HEK293 (cell line): ENCODE measurements around the gene IBSP.

ENCODE experiments used
- CTCF ChIA-PET: fragments of 350-600 bp; formaldehyde crosslinking; extraction: SDS; loops from one replicate; lab custom pipeline; 2021; ENCODE audit warnings: antibody characterized with exemption; lab: Yijun Ruan, JAX
- POLR2A ChIA-PET: fragments of 300-600 bp; formaldehyde crosslinking; extraction: SDS; loops from one replicate; lab custom pipeline; 2020; ENCODE audit warnings: antibody characterized with exemption, inconsistent platforms; lab: Yijun Ruan, JAX
- H3K27ac ChIP-seq: fragments of 200-500 bp; sonication (Bioruptor generic); 2 replicates; pipeline ENCODE4 v1.5.1; 2014; ENCODE audit warnings: low read depth, low read length, control low read depth, inconsistent platforms; ENCODE audit errors: extremely low read depth
- H3K36me3 ChIP-seq, 2 experiments: fragments of 200-500 bp in 1 of 2; sonication (Bioruptor generic) in 1 of 2; 1 replicate in 1 of 2; 2 replicates in 1 of 2; pipeline ENCODE4 v1.5.1; 2014 to 2017; ENCODE audit warnings: inconsistent platforms in 2 of 2, low read length in 2 of 2; ENCODE audit not compliant: control insufficient read depth in 2 of 2, insufficient read depth in 1 of 2
- H3K4me1 ChIP-seq: fragments of 200-500 bp; sonication (Bioruptor generic); 2 replicates; pipeline ENCODE4 v1.5.1; 2014; ENCODE audit warnings: mild to moderate bottlenecking, low read length, inconsistent platforms; ENCODE audit not compliant: control insufficient read depth, insufficient read depth
- H3K4me3 ChIP-seq: 2 replicates; pipeline ENCODE4 v1.5.1; 2011; ENCODE audit warnings: low read depth, mild to moderate bottlenecking, control low read depth, low read length, moderate library complexity
- H3K9me3 ChIP-seq: fragments of 200-500 bp; sonication (Bioruptor generic); 2 replicates; pipeline ENCODE4 v1.5.1; 2014; ENCODE audit warnings: low read depth, low read length, inconsistent platforms; ENCODE audit not compliant: control insufficient read depth, insufficient read depth
- ZBTB20 ChIP-seq: fragments of 450-650 bp; formaldehyde crosslinking; IDR thresholded peaks from 2 replicates; pipeline ENCODE4 v1.5.1; 2016; ENCODE audit warnings: missing biosample characterization, missing genetic modification characterization
- ZBTB48 ChIP-seq: fragments of 450-650 bp; formaldehyde crosslinking; IDR thresholded peaks from 2 replicates; pipeline ENCODE4 v1.5.1; 2016; ENCODE audit warnings: missing biosample characterization, missing genetic modification characterization
- ZBTB8A ChIP-seq: fragments of 450-650 bp; formaldehyde crosslinking; IDR thresholded peaks from 2 replicates; pipeline ENCODE4 v1.5.1; 2016; ENCODE audit warnings: missing biosample characterization, missing genetic modification characterization
- ZNF121 ChIP-seq: fragments of 450-650 bp; formaldehyde crosslinking; IDR thresholded peaks from 2 replicates; pipeline ENCODE4 v1.5.1; 2016; ENCODE audit warnings: missing biosample characterization, missing genetic modification characterization
- ZNF140 ChIP-seq: fragments of 450-650 bp; formaldehyde crosslinking; IDR thresholded peaks from 2 replicates; pipeline ENCODE4 v1.5.1; 2016; ENCODE audit warnings: missing biosample characterization, missing genetic modification characterization
- ZNF23 ChIP-seq: fragments of 450-650 bp; formaldehyde crosslinking; IDR thresholded peaks from 2 replicates; pipeline ENCODE4 v1.5.1; 2016; ENCODE audit warnings: missing biosample characterization, missing genetic modification characterization, borderline replicate concordance
- ZNF37A ChIP-seq: fragments of 450-650 bp; IDR thresholded peaks from 2 replicates; pipeline ENCODE4 v1.5.1; 2018; ENCODE audit warnings: missing biosample characterization, missing genetic modification characterization
- ZNF514 ChIP-seq: fragments of 450-650 bp; formaldehyde crosslinking; IDR thresholded peaks from 2 replicates; pipeline ENCODE4 v1.5.1; 2016; ENCODE audit warnings: missing biosample characterization, missing genetic modification characterization
- ZNF654 ChIP-seq: fragments of 450-650 bp; formaldehyde crosslinking; IDR thresholded peaks from 2 replicates; pipeline ENCODE4 v1.5.1; 2016; ENCODE audit warnings: low read depth, missing biosample characterization, missing genetic modification characterization
- ZNF76 ChIP-seq: fragments of 450-650 bp; formaldehyde crosslinking; IDR thresholded peaks from 2 replicates; pipeline ENCODE4; 2016; ENCODE audit warnings: low read depth, missing biosample characterization, missing genetic modification characterization, borderline replicate concordance
- ZNF768 ChIP-seq: fragments of 450-650 bp; formaldehyde crosslinking; IDR thresholded peaks from 2 replicates; pipeline ENCODE4 v1.5.1; 2018; ENCODE audit warnings: missing biosample characterization, mild to moderate bottlenecking, missing genetic modification characterization
- TF ChIP-seq, protein P1 (sequence below): fragments of 450-650 bp; formaldehyde crosslinking; IDR thresholded peaks from 2 replicates; pipeline ENCODE4 v1.5.1; 2016; ENCODE audit warnings: missing biosample characterization, missing genetic modification characterization
- TF ChIP-seq, protein P2 (sequence below): fragments of 450-650 bp; formaldehyde crosslinking; conservative IDR thresholded peaks from 2 replicates; pipeline ENCODE4 v1.5.1; 2016; ENCODE audit warnings: low read depth, missing biosample characterization, missing genetic modification characterization
- TF ChIP-seq, protein P3 (sequence below): fragments of 450-650 bp; formaldehyde crosslinking; IDR thresholded peaks from 2 replicates; pipeline ENCODE4 v1.5.1; 2017; ENCODE audit warnings: missing biosample characterization, missing genetic modification characterization
- TF ChIP-seq, protein P4 (sequence below): fragments of 450-650 bp; formaldehyde crosslinking; IDR thresholded peaks from 2 replicates; pipeline ENCODE4 v1.5.1; 2016; ENCODE audit warnings: missing biosample characterization, missing genetic modification characterization, borderline replicate concordance

Gene IBSP

GRCh38 chr4:87849612-87850011 lies 50.3 kb downstream of the IBSP start:
- CTCF ChIA-PET, result interaction anchor here (0.5 to 4.6 kb wide), 35 partner anchors 8 to 547 kb away, joined by 3 to 39 read pairs (median 4); partner anchors contain the start of gene SPP1
- Histone ChIP-seq H3K36me3 (no peaks in the 10 kb centered on the region), H3K4me3 (no peak overlapping the region), H3K4me1 (no peaks in the 10 kb centered on the region), H3K27ac (no peak overlapping the region), H3K9me3 (no peaks in the 10 kb centered on the region)
- TF ChIP-seq ZNF514 (tag by site-specific recombination), result no peak
- TF ChIP-seq ZNF768 (tag by site-specific recombination), result no peak
- TF ChIP-seq, protein P1, sequence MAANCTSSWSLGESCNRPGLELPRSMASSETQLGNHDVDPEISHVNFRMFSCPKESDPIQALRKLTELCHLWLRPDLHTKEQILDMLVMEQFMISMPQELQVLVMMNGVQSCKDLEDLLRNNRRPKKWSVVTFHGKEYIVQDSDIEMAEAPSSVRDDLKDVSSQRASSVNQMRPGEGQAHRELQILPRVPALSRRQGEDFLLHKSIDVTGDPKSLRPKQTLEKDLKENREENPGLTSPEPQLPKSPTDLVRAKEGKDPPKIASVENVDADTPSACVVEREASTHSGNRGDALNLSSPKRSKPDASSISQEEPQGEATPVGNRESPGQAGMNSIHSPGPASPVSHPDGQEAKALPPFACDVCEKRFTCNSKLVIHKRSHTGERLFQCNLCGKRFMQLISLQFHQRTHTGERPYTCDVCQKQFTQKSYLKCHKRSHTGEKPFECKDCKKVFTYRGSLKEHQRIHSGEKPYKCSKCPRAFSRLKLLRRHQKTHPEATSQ (tag by site-specific recombination), result no peak
- TF ChIP-seq, protein P2, sequence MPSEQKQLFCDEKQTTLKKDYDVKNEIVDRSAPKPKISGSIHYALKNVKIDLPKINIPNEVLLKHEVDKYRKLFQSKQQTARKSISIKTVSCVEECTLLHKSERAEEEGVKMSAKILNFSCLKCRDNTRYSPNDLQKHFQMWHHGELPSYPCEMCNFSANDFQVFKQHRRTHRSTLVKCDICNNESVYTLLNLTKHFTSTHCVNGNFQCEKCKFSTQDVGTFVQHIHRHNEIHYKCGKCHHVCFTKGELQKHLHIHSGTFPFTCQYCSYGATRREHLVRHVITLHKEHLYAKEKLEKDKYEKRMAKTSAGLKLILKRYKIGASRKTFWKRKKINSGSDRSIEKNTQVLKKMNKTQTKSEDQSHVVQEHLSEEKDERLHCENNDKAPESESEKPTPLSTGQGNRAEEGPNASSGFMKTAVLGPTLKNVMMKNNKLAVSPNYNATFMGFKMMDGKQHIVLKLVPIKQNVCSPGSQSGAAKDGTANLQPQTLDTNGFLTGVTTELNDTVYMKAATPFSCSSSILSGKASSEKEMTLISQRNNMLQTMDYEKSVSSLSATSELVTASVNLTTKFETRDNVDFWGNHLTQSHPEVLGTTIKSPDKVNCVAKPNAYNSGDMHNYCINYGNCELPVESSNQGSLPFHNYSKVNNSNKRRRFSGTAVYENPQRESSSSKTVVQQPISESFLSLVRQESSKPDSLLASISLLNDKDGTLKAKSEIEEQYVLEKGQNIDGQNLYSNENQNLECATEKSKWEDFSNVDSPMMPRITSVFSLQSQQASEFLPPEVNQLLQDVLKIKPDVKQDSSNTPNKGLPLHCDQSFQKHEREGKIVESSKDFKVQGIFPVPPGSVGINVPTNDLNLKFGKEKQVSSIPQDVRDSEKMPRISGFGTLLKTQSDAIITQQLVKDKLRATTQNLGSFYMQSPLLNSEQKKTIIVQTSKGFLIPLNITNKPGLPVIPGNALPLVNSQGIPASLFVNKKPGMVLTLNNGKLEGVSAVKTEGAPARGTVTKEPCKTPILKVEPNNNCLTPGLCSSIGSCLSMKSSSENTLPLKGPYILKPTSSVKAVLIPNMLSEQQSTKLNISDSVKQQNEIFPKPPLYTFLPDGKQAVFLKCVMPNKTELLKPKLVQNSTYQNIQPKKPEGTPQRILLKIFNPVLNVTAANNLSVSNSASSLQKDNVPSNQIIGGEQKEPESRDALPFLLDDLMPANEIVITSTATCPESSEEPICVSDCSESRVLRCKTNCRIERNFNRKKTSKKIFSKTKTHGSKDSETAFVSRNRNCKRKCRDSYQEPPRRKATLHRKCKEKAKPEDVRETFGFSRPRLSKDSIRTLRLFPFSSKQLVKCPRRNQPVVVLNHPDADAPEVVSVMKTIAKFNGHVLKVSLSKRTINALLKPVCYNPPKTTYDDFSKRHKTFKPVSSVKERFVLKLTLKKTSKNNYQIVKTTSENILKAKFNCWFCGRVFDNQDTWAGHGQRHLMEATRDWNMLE (tag by site-specific recombination), result no peak
- no peak for TF ChIP-seq ZNF654 (tag by site-specific recombination)
- no peak for TF ChIP-seq ZNF23 (tag by site-specific recombination)
- no peak for TF ChIP-seq ZBTB20 (tag by site-specific recombination)
- TF ChIP-seq ZNF121 (tag by site-specific recombination), result no peak
- no peak for TF ChIP-seq ZBTB48 (tag by site-specific recombination)
- no peak for TF ChIP-seq ZNF76
- no peak for TF ChIP-seq ZNF37A (tag by site-specific recombination)
- TF ChIP-seq, protein P3, sequence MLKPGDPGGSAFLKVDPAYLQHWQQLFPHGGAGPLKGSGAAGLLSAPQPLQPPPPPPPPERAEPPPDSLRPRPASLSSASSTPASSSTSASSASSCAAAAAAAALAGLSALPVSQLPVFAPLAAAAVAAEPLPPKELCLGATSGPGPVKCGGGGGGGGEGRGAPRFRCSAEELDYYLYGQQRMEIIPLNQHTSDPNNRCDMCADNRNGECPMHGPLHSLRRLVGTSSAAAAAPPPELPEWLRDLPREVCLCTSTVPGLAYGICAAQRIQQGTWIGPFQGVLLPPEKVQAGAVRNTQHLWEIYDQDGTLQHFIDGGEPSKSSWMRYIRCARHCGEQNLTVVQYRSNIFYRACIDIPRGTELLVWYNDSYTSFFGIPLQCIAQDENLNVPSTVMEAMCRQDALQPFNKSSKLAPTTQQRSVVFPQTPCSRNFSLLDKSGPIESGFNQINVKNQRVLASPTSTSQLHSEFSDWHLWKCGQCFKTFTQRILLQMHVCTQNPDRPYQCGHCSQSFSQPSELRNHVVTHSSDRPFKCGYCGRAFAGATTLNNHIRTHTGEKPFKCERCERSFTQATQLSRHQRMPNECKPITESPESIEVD (tag by site-specific recombination), result no peak
- POLR2A ChIA-PET, result no interaction called here

- no peaks in the 10 kb centered on the region for H3K9me3 ChIP-seq
- POLR2A ChIA-PET, result no interaction called here
- no peaks in the 10 kb centered on the region for H3K4me1 ChIP-seq
- TF ChIP-seq, protein P4, sequence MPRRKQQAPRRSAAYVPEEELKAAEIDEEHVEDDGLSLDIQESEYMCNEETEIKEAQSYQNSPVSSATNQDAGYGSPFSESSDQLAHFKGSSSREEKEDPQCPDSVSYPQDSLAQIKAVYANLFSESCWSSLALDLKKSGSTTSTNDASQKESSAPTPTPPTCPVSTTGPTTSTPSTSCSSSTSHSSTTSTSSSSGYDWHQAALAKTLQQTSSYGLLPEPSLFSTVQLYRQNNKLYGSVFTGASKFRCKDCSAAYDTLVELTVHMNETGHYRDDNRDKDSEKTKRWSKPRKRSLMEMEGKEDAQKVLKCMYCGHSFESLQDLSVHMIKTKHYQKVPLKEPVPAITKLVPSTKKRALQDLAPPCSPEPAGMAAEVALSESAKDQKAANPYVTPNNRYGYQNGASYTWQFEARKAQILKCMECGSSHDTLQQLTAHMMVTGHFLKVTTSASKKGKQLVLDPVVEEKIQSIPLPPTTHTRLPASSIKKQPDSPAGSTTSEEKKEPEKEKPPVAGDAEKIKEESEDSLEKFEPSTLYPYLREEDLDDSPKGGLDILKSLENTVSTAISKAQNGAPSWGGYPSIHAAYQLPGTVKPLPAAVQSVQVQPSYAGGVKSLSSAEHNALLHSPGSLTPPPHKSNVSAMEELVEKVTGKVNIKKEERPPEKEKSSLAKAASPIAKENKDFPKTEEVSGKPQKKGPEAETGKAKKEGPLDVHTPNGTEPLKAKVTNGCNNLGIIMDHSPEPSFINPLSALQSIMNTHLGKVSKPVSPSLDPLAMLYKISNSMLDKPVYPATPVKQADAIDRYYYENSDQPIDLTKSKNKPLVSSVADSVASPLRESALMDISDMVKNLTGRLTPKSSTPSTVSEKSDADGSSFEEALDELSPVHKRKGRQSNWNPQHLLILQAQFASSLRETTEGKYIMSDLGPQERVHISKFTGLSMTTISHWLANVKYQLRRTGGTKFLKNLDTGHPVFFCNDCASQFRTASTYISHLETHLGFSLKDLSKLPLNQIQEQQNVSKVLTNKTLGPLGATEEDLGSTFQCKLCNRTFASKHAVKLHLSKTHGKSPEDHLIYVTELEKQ (tag by site-specific recombination), result no peak
- TF ChIP-seq ZBTB8A (tag by site-specific recombination) (no peak), ZNF140 (no peak)
- CTCF ChIA-PET, result interaction anchor here (1.0 to 3.9 kb wide), 3 partner anchors 122 to 497 kb away, joined by 3 to 22 read pairs (median 8); no protein-coding TSS in a partner anchor
- no peak overlapping the region for H3K27ac ChIP-seq
- H3K36me3 ChIP-seq, result no peaks in the 10 kb centered on the region
- no peak overlapping the region for H3K4me3 ChIP-seq
Observed at GRCh38 chr4:87851332-87851731, 52.0 kb downstream of the IBSP start.
